ENCODE measurements around the gene SMYD1. TPM values are rescaled to one million over a fixed set of nuclear protein-coding genes. Genes with fewer than 3 reads are reported as not detected.

The SMYD1 gene
- total RNA-seq, 4 donors from 2014 or later = 0.04 TPM; not detected in 3

DNA sequence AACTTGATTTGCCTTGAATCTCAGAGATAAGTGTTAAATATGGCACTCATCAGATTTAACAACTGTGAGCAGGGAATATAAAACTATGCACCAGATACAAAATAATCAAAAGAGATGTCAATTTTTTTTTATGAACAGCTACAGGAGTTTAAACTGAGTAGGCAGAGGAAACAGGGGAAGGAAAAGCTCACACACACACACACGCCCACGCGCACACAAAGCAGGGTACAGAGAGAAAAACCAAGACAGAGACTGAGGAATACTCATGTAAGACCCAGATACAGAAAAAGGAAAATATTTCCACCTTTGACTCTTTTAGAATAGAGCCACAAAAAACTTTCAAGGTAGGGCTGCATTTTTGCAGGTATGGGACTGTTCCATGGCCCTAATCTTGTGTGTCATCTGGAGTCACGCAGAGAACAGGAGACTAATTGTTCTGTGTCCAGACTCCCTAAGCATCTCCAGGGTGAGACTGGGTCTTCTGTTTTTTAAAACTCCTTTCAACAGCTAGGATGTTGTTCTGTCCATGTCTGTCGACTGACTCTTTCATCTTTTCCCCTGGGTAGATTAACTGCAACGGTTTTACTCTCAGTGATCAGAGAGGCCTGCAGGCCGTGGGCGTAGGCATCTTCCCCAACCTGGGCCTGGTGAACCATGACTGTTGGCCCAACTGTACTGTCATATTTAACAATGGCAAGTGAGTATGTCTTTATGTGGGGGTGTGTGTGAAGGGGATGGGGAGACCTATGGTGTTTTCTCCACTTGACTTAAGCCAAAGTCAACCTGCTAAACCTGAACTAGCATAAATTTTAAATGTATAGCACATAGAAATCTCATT is 23.0 kb downstream of the SMYD1 start:
- TF ChIP-seq, protein P1, sequence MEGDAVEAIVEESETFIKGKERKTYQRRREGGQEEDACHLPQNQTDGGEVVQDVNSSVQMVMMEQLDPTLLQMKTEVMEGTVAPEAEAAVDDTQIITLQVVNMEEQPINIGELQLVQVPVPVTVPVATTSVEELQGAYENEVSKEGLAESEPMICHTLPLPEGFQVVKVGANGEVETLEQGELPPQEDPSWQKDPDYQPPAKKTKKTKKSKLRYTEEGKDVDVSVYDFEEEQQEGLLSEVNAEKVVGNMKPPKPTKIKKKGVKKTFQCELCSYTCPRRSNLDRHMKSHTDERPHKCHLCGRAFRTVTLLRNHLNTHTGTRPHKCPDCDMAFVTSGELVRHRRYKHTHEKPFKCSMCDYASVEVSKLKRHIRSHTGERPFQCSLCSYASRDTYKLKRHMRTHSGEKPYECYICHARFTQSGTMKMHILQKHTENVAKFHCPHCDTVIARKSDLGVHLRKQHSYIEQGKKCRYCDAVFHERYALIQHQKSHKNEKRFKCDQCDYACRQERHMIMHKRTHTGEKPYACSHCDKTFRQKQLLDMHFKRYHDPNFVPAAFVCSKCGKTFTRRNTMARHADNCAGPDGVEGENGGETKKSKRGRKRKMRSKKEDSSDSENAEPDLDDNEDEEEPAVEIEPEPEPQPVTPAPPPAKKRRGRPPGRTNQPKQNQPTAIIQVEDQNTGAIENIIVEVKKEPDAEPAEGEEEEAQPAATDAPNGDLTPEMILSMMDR (IDR thresholded peaks at IDR 0.05) = no peak
- TF ChIP-seq POLR2A (IDR thresholded peaks at IDR 0.05) = no peak
- no peak for DNase-seq (ENCODE audit: low spot score in 2 of 2)
- H3K4me3 ChIP-seq (ENCODE audit: low read depth, poor library complexity, severe bottlenecking) = no peak overlapping the region
- 71 to 72% methylated on average over 8 of the region's 8 CpGs for WGBS, 2 donors
- intact Hi-C loops (cut with DNase I; ENCODE audit: low total_unique reads) = loop anchor here (5.0 kb wide), 1 partner anchor 97 kb away; no protein-coding TSS in a partner anchor

DNA sequence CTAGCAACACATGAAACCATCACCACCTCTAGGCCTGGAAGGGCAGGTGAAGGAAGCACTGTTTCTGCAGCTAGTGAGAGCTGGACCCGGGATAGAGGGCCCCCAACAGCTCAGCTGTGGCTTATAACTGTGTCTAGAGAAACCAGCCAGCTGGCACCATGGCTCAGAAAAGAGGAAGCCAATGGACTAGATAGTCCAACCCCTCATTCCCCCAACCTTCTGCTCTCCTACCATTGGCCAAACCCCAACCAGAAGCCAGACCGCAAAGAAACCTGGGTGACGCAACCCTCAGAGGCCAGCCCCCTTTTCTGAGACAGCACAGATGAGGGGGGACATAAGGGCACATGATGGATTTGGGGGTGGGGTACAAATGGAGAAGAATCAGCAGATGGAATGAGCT is 24.3 kb downstream of the SMYD1 start:
- no peak overlapping the region for H3K4me3 ChIP-seq (ENCODE audit: low read depth, poor library complexity, severe bottlenecking)
- WGBS, 2 donors = 62 to 92% methylated on average over 3 of the region's 3 CpGs
- TF ChIP-seq, protein P1 (IDR thresholded peaks at IDR 0.05) = no peak
- TF ChIP-seq POLR2A (IDR thresholded peaks at IDR 0.05) = no peak
- no peak for DNase-seq (ENCODE audit: low spot score in 2 of 2)
- intact Hi-C loops (cut with DNase I; ENCODE audit: low total_unique reads) = loop anchor here (5.0 kb wide), 1 partner anchor 95 kb away; no protein-coding TSS in a partner anchor

DNA sequence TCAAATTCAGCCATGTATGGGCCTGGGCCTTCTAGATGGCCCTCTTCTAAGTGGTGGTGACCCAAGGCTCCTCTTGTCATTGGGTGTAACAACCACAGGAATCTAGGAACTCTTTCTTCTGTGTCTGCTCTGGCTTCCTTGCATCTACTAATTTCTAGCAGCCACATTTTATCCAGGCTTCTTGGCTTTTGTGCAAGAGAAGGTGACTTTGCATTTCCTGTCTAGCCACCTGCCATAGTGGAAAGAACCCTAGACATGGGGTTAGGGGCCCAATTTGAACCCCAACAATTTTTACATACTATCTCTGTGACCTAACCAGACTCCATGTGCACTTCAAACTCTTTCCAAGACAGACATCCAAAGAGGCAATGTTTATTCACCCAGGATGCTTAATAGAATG is 25.1 kb downstream of the SMYD1 start:
- intact Hi-C loops (cut with DNase I; ENCODE audit: low total_unique reads) = loop anchor here (5.0 kb wide), 1 partner anchor 95 kb away; no protein-coding TSS in a partner anchor
- H3K4me3 ChIP-seq (ENCODE audit: low read depth, poor library complexity, severe bottlenecking) = no peak overlapping the region
- no peak for DNase-seq (ENCODE audit: low spot score in 2 of 2)
- TF ChIP-seq, protein P1 (IDR thresholded peaks at IDR 0.05) = no peak
- TF ChIP-seq POLR2A (IDR thresholded peaks at IDR 0.05) = no peak

DNA sequence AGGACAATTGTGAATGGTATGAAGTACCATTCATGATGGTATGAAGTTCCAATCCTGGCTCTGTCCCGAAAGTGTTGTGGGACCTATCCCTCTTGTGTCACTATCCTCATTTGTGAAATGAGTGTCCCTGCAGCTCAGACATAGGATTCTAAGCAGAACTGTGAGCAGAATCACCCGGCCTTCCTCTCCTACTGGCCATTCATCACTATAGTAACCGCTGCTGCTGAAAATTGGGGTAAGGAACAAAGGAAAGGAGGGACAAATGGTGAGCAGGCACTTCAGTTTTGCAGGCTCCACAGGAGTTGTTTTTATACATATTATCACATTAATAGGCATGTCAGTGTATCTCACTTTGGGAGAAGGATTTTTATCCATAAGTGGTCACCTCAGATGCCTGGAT is 27.4 kb downstream of the SMYD1 start:
- DNase-seq (ENCODE audit: low spot score in 2 of 2) = no peak
- 83 to 92% methylated on average over 3 of the region's 3 CpGs for WGBS, 2 donors
- TF ChIP-seq, protein P1 (IDR thresholded peaks at IDR 0.05) = no peak
- no peak for TF ChIP-seq POLR2A (IDR thresholded peaks at IDR 0.05)
- intact Hi-C loops (cut with DNase I; ENCODE audit: low total_unique reads) = no loop called here
- no peak overlapping the region for H3K4me3 ChIP-seq (ENCODE audit: low read depth, poor library complexity, severe bottlenecking)

DNA sequence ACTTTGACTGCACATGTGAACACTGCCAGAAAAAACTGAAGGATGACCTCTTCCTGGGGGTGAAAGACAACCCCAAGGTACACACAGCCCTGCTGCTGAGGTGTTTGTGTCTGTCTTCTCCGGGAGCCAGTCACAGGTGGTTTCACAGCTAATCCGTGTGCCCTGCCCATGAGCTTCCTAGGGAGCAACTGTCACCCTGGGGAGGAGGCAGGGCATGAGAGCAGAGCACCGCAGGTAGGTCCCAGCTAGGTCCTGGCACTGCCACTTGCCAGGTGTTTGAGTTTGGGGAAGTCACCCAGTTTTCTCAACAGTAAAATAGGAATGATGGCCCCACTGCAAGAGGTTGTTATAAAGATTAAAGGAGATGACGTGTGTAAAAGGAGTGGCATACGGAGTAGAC is 29.1 kb downstream of the SMYD1 start:
- TF ChIP-seq, protein P1 (IDR thresholded peaks at IDR 0.05) = no peak
- TF ChIP-seq POLR2A (IDR thresholded peaks at IDR 0.05) = no peak
- intact Hi-C loops (cut with DNase I; ENCODE audit: low total_unique reads) = no loop called here
- DNase-seq (ENCODE audit: low spot score in 2 of 2) = no peak
- WGBS, 2 donors = 74 to 77% methylated on average over 5 of the region's 5 CpGs
- no peak overlapping the region for H3K4me3 ChIP-seq (ENCODE audit: low read depth, poor library complexity, severe bottlenecking)

Data from lower leg skin (tissue), 4 donors.